Measurements from ENCODE around the gene FBXO40.

Gene FBXO40

GRCh38 chr3:121601212-121601812 lies 8.1 kb downstream of the FBXO40 start:
- no peaks in the 10 kb centered on the region for H3K27me3 ChIP-seq
- no peaks in the 10 kb centered on the region for H3K4me1 ChIP-seq (ENCODE audit: control insufficient read depth in 1 of 2, insufficient read depth in 1 of 2, low read depth in 1 of 2, low read length in 1 of 2)
- no peak overlapping the region for H3K27ac ChIP-seq
- TF ChIP-seq CTCF (IDR thresholded peaks at IDR 0.05): no peak
- no peak overlapping the region for H3K4me3 ChIP-seq (ENCODE audit: low read depth in 1 of 2, low read length in 1 of 2)
- H3K36me3 ChIP-seq: no peaks in the 10 kb centered on the region
- H3K9me3 ChIP-seq: no peaks in the 10 kb centered on the region

GRCh38 chr3:121604759-121605158 lies 11.6 kb downstream of the FBXO40 start:
- no peak for TF ChIP-seq CTCF (IDR thresholded peaks at IDR 0.05)
- Histone ChIP-seq H3K36me3 (no peaks in the 10 kb centered on the region), H3K9me3 (no peaks in the 10 kb centered on the region), H3K4me3 (ENCODE audit: low read depth in 1 of 2, low read length in 1 of 2) (no peak overlapping the region), H3K27me3 (no peaks in the 10 kb centered on the region), H3K4me1 (ENCODE audit: control insufficient read depth in 1 of 2, insufficient read depth in 1 of 2, low read depth in 1 of 2, low read length in 1 of 2) (no peaks in the 10 kb centered on the region), H3K27ac (no peak overlapping the region)

GRCh38 chr3:121606106-121606505 lies 12.9 kb downstream of the FBXO40 start:
- H3K36me3 ChIP-seq: no peaks in the 10 kb centered on the region
- no peaks in the 10 kb centered on the region for H3K27me3 ChIP-seq
- H3K27ac ChIP-seq: no peak overlapping the region
- H3K4me1 ChIP-seq (ENCODE audit: control insufficient read depth in 1 of 2, insufficient read depth in 1 of 2, low read depth in 1 of 2, low read length in 1 of 2): no peaks in the 10 kb centered on the region
- no peaks in the 10 kb centered on the region for H3K9me3 ChIP-seq
- TF ChIP-seq CTCF (IDR thresholded peaks at IDR 0.05): no peak
- no peak overlapping the region for H3K4me3 ChIP-seq (ENCODE audit: low read depth in 1 of 2, low read length in 1 of 2)

- H3K36me3 ChIP-seq: no peaks in the 10 kb centered on the region
- no peaks in the 10 kb centered on the region for H3K4me1 ChIP-seq (ENCODE audit: control insufficient read depth in 1 of 2, insufficient read depth in 1 of 2, low read depth in 1 of 2, low read length in 1 of 2)
- no peaks in the 10 kb centered on the region for H3K9me3 ChIP-seq
- no peak overlapping the region for H3K27ac ChIP-seq
- H3K4me3 ChIP-seq (ENCODE audit: low read depth in 1 of 2, low read length in 1 of 2): no peak overlapping the region
- no peak for TF ChIP-seq CTCF (IDR thresholded peaks at IDR 0.05)
- H3K27me3 ChIP-seq: no peaks in the 10 kb centered on the region
These were observed 26.5 kb downstream of the FBXO40 start for GRCh38 chr3:121619691-121620090.

GRCh38 chr3:121621491-121621890 lies 28.3 kb downstream of the FBXO40 start:
- Histone ChIP-seq H3K27me3 (no peaks in the 10 kb centered on the region), H3K4me1 (ENCODE audit: control insufficient read depth in 1 of 2, insufficient read depth in 1 of 2, low read depth in 1 of 2, low read length in 1 of 2) (no peaks in the 10 kb centered on the region), H3K9me3 (no peaks in the 10 kb centered on the region), H3K4me3 (ENCODE audit: low read depth in 1 of 2, low read length in 1 of 2) (no peak overlapping the region), H3K27ac (no peak overlapping the region), H3K36me3 (no peaks in the 10 kb centered on the region)
- TF ChIP-seq CTCF (IDR thresholded peaks at IDR 0.05): no peak

Data from neutrophil (primary cell).